Sigmoid colon (tissue), 4 donors: ENCODE data around the gene ZNF48.

ENCODE experiments used
- POLR2AphosphoS5 ChIP-seq, 4 donors: sonication (generic); formaldehyde crosslinking; IDR thresholded peaks; one replicate each; pipeline ENCODE4 v1.6.1; 2017; ENCODE audit warnings: antibody characterized with exemption in 4 of 4
- TF ChIP-seq, protein P1 (sequence below), 4 experiments: fragments of 450-650 bp in 3 of 4; fragments of 200-600 bp in 1 of 4; IDR thresholded peaks; one replicate each; pipeline ENCODE4 v1.5.1; 2016 to 2019; ENCODE audit warnings: antibody characterized with exemption in 4 of 4, mild to moderate bottlenecking in 3 of 4, moderate library complexity in 2 of 4

DNA sequence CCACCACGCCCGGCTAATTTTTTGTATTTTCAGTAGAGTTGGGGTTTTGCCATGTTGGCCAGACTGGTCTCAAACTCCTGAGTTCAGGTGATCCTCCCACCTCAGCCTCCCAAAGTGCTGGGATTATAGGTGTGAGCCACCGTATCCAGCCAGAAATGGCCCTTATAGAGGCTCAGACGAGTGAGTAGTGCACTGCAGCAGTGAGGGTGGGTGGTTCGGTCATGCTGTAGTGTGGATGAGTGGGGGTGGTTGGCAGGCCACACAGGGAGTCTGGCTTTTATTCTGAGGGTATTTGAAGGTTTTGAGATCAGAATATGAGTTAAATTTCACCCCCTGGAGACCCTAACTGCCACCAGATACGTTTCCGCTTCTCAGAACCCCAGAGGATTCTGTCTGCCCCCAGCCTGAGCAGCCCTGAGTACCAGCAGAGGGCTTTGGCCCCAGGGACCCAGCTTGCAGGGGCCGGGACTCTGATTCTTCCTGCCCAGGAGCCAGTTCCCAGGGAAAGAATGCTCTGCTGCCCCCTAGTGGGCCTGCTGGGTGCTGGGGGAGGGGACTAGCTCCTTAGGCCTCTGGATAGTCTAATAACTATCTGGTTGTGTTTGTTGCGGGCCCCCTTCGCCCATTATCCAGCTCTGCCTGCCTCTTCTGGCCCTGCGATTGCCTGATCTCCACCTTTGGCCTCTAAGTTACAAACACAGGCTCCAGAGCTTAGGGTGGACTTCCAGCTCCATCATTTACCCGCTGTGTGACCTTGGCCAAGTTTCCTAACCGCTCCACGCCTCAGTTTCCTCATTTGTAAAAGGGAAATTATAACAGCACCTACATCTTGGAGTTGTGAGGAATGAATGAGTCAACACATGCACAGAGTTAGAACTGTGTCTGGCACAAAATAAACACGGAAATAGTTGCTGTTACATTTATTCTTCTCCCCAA is 14.2 kb downstream of the ZNF48 start:
- TF ChIP-seq POLR2AphosphoS5 (IDR thresholded peaks at IDR 0.05): peak in 1 of 4 donors; percentile 32
- TF ChIP-seq, protein P1, sequence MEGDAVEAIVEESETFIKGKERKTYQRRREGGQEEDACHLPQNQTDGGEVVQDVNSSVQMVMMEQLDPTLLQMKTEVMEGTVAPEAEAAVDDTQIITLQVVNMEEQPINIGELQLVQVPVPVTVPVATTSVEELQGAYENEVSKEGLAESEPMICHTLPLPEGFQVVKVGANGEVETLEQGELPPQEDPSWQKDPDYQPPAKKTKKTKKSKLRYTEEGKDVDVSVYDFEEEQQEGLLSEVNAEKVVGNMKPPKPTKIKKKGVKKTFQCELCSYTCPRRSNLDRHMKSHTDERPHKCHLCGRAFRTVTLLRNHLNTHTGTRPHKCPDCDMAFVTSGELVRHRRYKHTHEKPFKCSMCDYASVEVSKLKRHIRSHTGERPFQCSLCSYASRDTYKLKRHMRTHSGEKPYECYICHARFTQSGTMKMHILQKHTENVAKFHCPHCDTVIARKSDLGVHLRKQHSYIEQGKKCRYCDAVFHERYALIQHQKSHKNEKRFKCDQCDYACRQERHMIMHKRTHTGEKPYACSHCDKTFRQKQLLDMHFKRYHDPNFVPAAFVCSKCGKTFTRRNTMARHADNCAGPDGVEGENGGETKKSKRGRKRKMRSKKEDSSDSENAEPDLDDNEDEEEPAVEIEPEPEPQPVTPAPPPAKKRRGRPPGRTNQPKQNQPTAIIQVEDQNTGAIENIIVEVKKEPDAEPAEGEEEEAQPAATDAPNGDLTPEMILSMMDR (IDR thresholded peaks at IDR 0.05): peak; percentile 86 to 97 (median 92)
